Liver (tissue), 3 donors: Measurements from ENCODE around the gene PROSER3.
"Not testable (repeated sequence)": the region's sequence is repeated elsewhere in the genome, so short reads cannot be mapped to it uniquely, and the experiment has no call there.

ENCODE experiments used
- CTCF ChIP-seq: fragments of 150-350 bp; IDR thresholded peaks from 2 replicates; pipeline ENCODE4 v1.5.1; 2017; ENCODE audit warnings: improper control_type of control experiment, low read depth, low read length; ENCODE audit not compliant: missing input control
- EGR1 ChIP-seq, 2 donors: IDR thresholded peaks; 2 replicates each; pipeline ENCODE4 v1.6.1; 2016 to 2018; ENCODE audit warnings: antibody characterized with exemption in 2 of 2, low read depth in 2 of 2
- FOXA1 ChIP-seq: IDR thresholded peaks from 2 replicates; pipeline ENCODE4 v1.6.1; 2016; ENCODE audit warnings: antibody characterized with exemption
- HNF4G ChIP-seq: IDR thresholded peaks from 2 replicates; pipeline ENCODE4 v1.6.1; 2016; ENCODE audit warnings: antibody characterized with exemption
- JUND ChIP-seq, 2 donors: IDR thresholded peaks; 2 replicates each; pipeline ENCODE4 v1.6.1; 2016; ENCODE audit warnings: antibody characterized with exemption in 2 of 2
- MAX ChIP-seq: IDR thresholded peaks from 2 replicates; pipeline ENCODE4 v1.6.1; 2016; ENCODE audit warnings: antibody characterized with exemption
- RAD21 ChIP-seq, 2 donors: IDR thresholded peaks; 2 replicates each; pipeline ENCODE4 v1.6.1; 2016; ENCODE audit warnings: antibody characterized with exemption in 2 of 2, mild to moderate bottlenecking in 2 of 2
- SP1 ChIP-seq: IDR thresholded peaks from 2 replicates; pipeline ENCODE4 v1.6.1; 2018; ENCODE audit warnings: antibody characterized with exemption, mild to moderate bottlenecking
- TAF1 ChIP-seq: conservative IDR thresholded peaks from 2 replicates; pipeline ENCODE4 v1.6.1; 2016; ENCODE audit warnings: antibody characterized with exemption, mild to moderate bottlenecking
- YY1 ChIP-seq: IDR thresholded peaks from 2 replicates; pipeline ENCODE4 v1.6.1; 2016; ENCODE audit warnings: antibody characterized with exemption, mild to moderate bottlenecking
- TF ChIP-seq, protein P1 (sequence below): IDR thresholded peaks from 2 replicates; pipeline ENCODE4 v1.6.1; 2016; ENCODE audit warnings: antibody characterized with exemption
- TF ChIP-seq, protein P2 (sequence below): IDR thresholded peaks from 2 replicates; pipeline ENCODE4 v1.6.1; 2016; ENCODE audit warnings: antibody characterized with exemption, mild to moderate bottlenecking
- donor health status: healthy.
- donor health status: healthy.

DNA sequence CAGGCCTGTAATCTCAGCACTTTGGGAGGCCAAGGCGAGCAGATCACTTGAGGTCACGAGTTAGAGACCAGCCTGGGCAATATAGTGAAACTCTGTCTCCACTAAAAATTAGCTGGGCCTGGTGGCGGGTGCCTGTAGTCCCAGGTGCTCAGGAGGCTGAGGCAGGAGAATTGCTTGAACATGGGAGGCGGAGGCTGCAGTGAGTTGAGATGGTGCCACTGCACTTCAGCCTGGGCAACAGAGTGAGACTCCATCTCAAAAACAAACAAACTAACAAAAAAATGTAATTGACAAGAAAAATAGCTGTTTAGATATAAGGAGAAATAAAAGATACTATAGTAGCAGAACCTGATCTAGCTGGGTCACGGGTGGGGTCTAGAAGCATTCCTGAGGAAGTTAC, 14.4 kb downstream of the PROSER3 start:
- TF ChIP-seq CTCF; HNF4G; SP1; YY1; FOXA1; RAD21 (IDR thresholded peaks at IDR 0.05); TAF1; MAX; JUND (IDR thresholded peaks at IDR 0.05); EGR1 (IDR thresholded peaks at IDR 0.05; ENCODE audit: low read depth in 2 of 2): not testable (repeated sequence)
- TF ChIP-seq, protein P1, sequence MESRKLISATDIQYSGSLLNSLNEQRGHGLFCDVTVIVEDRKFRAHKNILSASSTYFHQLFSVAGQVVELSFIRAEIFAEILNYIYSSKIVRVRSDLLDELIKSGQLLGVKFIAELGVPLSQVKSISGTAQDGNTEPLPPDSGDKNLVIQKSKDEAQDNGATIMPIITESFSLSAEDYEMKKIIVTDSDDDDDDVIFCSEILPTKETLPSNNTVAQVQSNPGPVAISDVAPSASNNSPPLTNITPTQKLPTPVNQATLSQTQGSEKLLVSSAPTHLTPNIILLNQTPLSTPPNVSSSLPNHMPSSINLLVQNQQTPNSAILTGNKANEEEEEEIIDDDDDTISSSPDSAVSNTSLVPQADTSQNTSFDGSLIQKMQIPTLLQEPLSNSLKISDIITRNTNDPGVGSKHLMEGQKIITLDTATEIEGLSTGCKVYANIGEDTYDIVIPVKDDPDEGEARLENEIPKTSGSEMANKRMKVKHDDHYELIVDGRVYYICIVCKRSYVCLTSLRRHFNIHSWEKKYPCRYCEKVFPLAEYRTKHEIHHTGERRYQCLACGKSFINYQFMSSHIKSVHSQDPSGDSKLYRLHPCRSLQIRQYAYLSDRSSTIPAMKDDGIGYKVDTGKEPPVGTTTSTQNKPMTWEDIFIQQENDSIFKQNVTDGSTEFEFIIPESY, result not testable (repeated sequence)
- TF ChIP-seq, protein P2, sequence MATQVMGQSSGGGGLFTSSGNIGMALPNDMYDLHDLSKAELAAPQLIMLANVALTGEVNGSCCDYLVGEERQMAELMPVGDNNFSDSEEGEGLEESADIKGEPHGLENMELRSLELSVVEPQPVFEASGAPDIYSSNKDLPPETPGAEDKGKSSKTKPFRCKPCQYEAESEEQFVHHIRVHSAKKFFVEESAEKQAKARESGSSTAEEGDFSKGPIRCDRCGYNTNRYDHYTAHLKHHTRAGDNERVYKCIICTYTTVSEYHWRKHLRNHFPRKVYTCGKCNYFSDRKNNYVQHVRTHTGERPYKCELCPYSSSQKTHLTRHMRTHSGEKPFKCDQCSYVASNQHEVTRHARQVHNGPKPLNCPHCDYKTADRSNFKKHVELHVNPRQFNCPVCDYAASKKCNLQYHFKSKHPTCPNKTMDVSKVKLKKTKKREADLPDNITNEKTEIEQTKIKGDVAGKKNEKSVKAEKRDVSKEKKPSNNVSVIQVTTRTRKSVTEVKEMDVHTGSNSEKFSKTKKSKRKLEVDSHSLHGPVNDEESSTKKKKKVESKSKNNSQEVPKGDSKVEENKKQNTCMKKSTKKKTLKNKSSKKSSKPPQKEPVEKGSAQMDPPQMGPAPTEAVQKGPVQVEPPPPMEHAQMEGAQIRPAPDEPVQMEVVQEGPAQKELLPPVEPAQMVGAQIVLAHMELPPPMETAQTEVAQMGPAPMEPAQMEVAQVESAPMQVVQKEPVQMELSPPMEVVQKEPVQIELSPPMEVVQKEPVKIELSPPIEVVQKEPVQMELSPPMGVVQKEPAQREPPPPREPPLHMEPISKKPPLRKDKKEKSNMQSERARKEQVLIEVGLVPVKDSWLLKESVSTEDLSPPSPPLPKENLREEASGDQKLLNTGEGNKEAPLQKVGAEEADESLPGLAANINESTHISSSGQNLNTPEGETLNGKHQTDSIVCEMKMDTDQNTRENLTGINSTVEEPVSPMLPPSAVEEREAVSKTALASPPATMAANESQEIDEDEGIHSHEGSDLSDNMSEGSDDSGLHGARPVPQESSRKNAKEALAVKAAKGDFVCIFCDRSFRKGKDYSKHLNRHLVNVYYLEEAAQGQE, result not testable (repeated sequence)
